Stimulated activated CD4-positive, alpha-beta T cell treated with anti-CD3 and anti-CD28 coated beads, Interleukin-15, amount 100 ng/mL, for 24 hours (primary cell): ENCODE results near the gene NCKAP5.

Experiments used
- DNase-seq: peaks from one replicate; pipeline ENCODE4 v3.0.0-alpha.2; 2020

NCKAP5 gene

DNA sequence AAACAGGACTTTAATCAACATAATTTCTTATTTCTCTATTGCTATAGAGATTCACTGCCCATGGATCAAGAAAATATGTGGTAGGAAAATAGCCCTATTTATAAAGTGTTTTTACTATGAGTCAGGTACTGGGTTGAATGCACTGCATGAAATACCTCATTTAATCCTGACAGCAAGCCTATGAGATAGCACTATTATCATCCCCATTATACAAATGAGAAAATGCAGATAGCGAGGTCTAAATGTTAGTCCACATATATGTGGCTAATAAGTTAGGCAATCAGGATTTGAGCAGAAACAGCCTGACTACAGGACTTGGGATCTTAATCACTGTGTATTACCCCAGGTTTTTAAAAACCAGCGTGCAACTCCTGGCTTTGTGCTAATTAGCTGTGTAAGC is 889.8 kb downstream of the NCKAP5 start:
- DNase-seq: no peak

GRCh38 chr2:132677661-132678060 is 890.6 kb downstream of the NCKAP5 start:
- DNase-seq: no peak

- no peak for DNase-seq
Observed at GRCh38 chr2:132676999-132677398, 891.3 kb downstream of the NCKAP5 start.

- no peak for DNase-seq
Observed at GRCh38 chr2:132671151-132671835, 897.0 kb downstream of the NCKAP5 start.

GRCh38 chr2:132670496-132671150 is 897.6 kb downstream of the NCKAP5 start:
- DNase-seq: no peak

DNA sequence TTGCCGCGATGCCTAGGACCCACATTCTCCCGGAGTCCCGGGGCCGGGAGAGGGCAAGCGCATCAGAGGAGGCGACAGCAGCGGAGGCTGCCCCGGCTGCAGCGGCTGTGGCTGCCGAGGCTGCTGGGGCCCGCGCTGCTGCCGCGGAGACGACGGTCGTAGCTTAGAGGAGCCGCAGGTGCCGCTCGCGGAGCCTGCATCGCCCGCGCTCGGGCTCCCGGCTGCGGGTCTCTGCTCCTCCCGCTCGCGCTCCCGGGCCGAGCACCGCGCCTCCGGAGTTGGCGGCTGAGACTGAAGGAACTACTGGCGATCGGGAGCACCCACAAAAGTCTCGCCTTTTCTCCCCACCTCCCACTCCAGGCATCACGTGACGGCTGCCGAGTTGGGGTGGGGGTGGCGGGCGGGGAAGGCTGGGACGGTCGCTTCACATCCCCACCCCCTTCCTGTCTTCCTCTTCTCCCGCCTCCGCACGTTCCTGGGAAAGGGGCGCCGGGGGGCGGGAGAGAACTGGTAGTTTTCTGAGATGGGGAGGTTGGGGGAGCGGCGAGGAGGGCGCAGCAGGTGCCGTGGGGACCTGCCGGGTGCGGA is 898.3 kb downstream of the NCKAP5 start, which contains the start of gene LYPD1:
Gene LYPD1 (minus strand): TSS at position 298 of the 588 bp plus-strand sequence. CDS start 273 bp downstream, at position 25.
- DNase-seq: peak; percentile 6

DNA sequence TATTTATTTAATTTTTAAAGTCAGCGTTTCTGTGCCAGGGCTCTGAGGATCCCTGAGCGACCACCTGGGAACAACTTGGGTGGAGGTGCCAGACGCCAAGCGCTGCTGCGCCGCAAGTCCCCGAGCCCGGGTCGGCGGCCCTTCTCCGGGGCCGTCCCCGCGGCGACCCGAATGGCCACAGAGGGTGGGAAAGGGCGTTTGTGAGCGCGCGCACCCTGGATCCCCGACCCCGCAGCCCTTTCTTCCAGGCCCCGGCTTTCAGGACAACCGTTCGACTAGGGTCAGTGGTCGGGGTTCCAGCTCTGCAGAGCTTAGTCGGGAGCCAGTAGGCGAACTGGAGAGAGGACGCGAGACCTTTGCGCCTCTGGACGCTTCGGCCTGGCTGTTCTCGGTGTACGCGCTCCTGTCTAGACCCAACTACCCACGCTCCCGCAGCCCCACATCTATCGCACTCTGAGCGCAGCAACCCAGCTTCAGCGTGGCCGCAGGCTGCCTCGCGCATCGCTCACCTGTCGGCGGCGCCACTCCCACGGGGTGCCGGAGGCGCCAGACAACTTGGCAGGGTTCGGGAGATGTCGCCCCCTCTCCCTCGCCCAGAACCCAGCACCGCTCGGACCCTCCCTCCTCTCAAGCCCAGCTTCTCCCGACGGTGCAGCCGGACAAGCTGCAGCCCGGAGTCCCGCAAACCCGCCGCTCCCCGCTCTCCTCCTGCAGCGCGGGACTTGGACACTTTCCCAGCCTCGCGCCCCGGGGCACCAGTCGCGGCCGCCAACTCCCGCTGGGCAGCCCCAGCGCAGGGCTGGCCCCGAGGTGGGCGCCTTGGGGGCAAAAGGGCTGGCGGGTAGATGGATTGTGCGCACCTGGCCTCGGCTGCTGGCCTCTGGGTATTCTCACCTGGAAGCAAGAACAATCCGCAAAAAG is 899.0 kb downstream of the NCKAP5 start:
- no peak for DNase-seq

DNA sequence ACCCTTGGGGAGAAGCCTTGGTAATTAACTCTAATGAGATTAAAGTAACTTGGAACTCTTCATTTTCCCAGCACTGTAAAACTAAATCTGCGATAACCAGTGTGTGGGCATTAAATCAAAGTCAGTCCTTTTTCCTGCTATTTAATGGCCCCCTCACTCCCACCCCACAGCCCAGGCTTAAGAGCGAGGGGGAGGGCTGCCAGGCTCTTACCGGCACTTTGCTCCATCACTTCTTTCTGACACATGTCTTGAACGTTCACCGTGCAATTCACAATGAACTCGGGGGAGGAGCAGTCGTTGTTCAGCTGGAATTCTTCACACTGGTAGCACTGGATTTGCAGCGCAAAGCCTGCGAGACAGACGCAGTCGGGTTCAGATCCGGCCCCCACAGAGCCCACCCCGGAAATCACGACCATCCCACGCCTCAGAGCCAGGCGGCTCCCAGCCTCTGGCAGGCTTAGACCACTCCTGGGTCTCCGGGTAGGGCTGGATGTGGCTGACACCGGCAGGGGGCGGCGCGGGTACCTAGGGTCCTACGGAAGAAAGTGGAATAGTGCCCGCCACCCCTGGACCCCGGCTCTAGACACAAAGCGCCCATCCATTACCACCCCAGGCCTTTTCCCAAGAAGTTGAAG is 900.0 kb downstream of the NCKAP5 start:
- DNase-seq: no peak

- DNase-seq: no peak
Observed at GRCh38 chr2:132667706-132668105, 900.6 kb downstream of the NCKAP5 start.

GRCh38 chr2:132665401-132666140 is 902.7 kb downstream of the NCKAP5 start:
- DNase-seq: no peak

DNA sequence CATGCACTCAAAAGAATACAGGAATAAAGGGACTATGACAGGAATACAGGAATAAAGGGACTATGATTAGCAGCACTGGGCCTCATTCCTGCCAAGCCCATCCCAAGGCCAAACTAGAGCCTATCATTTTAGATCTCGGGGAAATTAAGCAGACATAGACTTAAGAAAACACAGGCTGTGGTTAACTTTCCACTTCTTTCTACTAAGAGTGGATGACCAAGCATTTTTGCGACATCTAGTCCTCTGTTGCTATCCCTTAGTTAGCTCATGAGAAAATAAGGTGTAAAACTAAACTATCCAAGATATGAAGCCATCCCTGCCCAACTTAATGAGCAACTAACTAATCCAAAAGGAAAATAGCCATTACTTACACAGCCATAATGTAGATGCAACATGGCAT is 904.2 kb downstream of the NCKAP5 start:
- no peak for DNase-seq

DNA sequence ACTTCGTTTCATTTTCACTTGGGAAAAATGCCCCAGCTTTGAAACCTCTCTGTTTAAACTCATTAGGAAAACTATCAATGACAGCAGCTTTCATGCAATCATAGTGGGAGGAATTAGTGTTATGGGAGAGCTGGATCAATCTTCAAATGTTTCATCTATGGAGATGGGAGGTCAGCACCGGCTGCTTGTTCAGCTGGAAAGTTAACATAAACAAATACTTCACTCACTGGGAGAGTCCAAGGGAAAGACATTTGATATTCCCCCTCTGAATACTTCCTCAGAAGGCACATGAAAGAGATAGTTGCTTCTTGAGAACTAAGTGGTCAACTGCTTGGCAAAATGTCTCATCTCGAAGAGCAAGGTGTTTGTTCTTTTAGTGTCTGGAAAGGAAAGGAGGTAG is 905.5 kb downstream of the NCKAP5 start:
- DNase-seq: no peak

DNA sequence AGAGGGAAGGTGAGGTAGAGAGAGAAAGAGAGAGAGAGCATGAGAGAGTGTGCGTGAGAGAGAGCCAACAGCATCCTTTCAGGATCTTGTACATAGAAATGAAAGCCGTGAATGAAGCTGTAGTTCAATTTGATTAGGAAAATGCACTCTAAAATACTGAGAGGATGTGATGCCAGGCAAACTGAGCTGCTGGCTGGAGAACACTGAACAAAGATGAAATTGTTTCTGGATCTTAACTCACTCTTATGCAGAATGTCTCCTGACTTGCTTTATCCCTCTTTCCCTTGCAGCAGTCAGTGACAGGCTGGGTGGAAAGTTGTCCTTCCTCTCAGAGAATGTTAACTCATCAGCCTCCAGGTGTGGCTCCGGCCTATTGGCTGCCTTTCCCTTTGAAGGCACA is 908.9 kb downstream of the NCKAP5 start:
- DNase-seq: no peak

DNA sequence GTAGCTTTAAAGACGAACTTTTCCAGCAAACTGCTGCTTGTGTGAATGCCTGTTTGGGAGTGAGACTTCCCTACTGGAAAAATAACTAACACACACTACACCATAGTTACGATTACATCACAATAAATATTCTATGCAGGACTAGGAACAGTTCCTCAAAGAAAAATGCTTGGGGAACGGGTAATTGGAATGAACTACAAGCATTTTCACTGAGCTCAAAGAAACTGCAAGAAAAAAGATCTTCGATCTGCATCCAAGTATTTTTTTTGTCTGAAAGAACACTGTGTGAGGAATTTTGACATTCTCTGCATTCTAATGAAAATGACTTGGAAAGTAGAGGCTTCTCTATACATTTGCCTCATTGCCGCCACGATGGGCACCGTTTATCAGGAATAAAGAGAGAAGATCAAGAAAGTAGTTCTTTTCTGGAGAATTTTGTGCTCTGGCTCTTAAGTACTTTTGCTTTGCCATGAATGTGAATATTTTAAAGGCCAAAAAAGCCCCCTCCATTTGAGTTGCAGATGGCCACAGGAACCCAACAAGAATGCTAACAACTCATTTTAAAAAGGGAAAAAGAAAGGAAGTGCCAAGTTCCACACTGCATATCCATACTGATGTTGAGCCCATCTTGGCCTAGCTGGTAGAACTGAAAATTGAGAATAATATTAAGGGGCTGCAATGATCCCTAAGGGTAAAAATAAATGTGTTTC is 911.8 kb downstream of the NCKAP5 start:
- no peak for DNase-seq

- DNase-seq: no peak
Observed at GRCh38 chr2:132654968-132655367, 913.3 kb downstream of the NCKAP5 start.

DNA sequence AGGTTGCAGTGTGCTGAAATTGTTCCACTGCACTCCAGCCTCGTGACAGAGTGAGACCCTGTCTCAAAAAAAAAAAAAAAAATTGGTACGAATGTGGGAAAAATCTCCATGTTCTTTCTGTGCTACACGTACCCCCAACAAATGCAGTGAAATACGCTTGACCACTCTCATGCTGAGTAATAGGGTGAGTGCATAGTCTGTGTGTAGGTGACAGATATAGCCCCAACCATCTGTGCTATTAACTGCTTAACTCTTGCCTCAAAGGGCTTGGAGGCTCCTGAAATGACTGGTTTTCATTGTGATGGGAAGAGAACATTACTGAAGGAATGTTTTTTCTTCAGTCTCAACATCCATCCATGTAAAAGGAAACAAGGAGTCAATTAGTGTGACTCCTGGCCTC is 913.9 kb downstream of the NCKAP5 start:
- DNase-seq: no peak

DNA sequence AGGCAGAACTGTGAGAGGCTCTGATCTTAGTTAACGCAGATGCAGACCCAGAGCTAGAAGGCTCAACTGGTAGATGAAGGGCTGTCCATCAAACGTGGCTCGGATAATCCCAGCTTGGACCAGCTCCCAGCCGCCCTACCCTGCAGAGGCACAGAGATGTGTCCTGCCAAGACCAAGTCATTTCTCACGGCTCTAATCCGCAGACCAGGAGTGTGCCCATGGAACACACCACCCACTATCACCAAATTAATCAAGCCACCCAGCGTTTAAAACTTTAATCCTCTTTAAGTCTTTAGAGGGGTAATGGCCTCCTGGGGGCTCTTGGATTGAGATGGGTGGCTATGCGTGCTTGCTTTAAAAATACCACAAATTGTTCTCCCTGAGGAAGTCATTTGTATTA is 915.8 kb downstream of the NCKAP5 start:
- DNase-seq: no peak

DNA sequence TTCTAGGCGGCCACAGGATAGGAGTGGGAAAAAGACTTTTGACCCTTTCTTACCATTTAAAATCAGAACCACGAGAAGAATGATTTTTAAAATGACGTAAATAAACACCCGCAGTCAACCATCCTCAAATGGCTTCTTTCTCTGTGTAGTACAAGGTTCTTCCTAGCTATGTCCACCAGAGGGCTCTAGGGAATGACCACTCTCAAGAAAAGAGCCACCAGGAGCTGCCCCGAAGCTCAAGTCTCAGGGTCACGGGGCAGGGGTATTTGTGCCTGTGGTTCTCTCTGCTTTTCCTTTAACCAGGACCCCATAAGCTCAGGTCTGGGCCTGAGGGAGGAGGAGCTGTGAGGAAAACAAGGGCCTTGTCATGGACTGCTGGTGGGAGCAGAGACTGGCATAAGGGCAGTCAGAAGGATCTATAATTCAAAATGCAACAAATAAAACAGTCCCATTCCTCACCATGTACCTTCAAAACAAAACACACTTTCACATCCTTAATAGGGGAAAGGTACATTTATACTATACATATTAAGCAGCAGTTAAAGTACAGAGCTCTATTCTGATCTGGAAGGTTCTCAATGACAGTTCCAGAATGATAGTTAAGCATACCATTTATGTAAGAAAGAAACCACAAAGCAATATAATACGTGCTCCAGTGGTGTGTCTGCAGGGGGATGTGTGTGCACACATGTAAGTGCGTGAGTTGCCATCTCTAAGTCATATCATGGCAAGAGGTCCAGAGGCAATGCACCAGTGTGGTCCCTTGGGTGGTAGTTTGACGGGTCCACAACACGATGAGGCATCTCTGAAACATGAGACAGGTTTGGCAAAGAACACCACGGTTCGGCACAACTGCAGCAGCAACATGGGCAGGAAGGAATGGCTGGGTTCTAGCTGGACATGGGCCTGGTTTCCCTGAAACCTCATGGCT is 916.9 kb downstream of the NCKAP5 start:
- no peak for DNase-seq

- no peak for DNase-seq
Observed at GRCh38 chr2:132646540-132647108, 921.6 kb downstream of the NCKAP5 start.
